ENCODE measurements around the gene BCKDK.

BCKDK gene

DNA sequence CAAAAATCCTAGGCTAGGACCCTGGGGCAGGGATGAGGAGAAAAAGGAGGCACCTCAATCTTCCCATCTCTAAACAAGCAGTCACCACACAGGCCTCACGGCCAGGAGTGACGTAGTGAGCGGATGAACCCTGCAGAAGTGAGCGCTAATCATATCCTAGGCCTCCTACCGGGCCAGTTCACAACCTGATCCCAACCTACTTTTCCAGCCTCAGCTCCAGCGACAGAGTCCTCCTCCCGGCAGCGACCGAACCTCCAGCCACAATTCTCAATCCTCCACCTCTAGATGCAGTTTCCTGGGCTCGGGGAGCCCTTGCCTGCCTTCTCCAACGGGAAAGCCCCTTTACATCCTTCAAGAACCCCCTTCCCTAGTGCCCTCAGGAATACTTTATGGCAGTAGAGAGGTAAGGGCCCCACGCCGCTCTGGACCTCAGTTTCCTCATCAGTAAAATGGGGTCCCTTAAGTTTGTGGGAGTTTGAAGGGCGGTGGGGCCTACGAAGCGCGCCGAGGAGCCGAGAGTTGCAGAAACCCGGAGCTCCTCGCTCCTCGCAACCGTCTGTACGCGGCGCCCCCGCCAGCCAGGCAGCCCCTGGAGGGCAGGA lies 35.5 kb upstream of the BCKDK start:
- H3K36me3 ChIP-seq (ENCODE audit: insufficient read depth): no peaks in the 10 kb centered on the region; the same call in 1 of the 2 replicates
- H3K27me3 ChIP-seq (ENCODE audit: insufficient read depth, low read depth): no peaks in the 10 kb centered on the region
- H2AFZ ChIP-seq (ENCODE audit: low read depth): peak overlapping the region; percentile 90
- H3K4me1 ChIP-seq (ENCODE audit: low read depth, poor library complexity, severe bottlenecking): peaks cover 25% of the 10 kb centered on the region
- peak overlapping the region; percentile 81 for H3K9ac ChIP-seq
- no peak overlapping the region for H3K4me3 ChIP-seq (IDR thresholded peaks at IDR 0.05; ENCODE audit: insufficient read depth, low read depth, low read length)
- TF ChIP-seq, protein P1, sequence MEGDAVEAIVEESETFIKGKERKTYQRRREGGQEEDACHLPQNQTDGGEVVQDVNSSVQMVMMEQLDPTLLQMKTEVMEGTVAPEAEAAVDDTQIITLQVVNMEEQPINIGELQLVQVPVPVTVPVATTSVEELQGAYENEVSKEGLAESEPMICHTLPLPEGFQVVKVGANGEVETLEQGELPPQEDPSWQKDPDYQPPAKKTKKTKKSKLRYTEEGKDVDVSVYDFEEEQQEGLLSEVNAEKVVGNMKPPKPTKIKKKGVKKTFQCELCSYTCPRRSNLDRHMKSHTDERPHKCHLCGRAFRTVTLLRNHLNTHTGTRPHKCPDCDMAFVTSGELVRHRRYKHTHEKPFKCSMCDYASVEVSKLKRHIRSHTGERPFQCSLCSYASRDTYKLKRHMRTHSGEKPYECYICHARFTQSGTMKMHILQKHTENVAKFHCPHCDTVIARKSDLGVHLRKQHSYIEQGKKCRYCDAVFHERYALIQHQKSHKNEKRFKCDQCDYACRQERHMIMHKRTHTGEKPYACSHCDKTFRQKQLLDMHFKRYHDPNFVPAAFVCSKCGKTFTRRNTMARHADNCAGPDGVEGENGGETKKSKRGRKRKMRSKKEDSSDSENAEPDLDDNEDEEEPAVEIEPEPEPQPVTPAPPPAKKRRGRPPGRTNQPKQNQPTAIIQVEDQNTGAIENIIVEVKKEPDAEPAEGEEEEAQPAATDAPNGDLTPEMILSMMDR (conservative IDR thresholded peaks at IDR 0.05; ENCODE audit: low read depth, low read length): no peak
- no peaks in the 10 kb centered on the region for H4K20me1 ChIP-seq (ENCODE audit: insufficient read depth)
- peak overlapping the region; percentile 75 for H3K4me2 ChIP-seq
- H3K27ac ChIP-seq: peak overlapping the region; percentile 70
- H3K79me2 ChIP-seq (ENCODE audit: insufficient read depth, low read depth): peaks cover 73% of the 10 kb centered on the region

DNA sequence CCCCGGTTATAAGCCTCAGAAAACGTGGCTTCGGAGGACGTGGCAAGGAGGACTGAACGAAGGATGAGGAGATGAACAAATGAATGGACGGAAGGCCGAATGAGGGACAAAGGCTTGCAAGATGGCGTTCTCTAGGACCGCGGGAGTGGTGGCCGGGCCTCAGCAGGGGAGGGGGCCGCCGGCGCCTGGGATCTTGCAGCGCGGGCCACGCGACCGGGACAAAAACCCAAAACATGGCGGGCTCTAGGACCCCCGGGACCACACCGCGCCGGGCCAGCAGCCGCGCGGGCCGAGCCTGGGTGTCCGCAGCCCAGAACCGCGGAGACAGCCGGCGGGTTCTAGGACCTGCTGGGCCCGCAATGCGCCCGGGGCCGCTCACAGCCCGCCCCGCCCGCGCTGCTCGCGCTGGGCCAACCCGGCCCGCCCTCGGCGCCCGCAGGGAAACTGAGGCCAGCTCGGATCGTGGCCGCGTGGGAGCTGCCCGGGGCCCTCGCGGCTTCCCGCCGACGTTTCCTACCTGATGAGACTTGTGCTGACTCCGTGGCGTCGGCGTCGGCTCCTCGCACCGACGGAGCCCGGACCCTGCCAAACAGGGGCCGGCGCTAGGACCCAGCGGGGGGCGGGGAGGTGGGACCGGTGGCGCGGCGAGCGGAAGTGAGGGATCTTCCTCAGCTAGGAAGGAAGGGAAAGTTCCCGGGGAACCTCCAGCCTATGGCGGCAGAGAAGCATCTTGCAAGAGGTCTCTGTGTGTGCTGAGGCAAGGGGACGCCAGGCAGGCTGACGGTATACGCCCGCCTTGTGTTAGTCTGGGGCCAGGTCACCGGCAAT lies 34.8 kb upstream of the BCKDK start:
- peaks cover 25% of the 10 kb centered on the region for H3K4me1 ChIP-seq (ENCODE audit: low read depth, poor library complexity, severe bottlenecking)
- H3K4me3 ChIP-seq (IDR thresholded peaks at IDR 0.05; ENCODE audit: insufficient read depth, low read depth, low read length): no peak overlapping the region
- peak overlapping the region; percentile 81 for H3K9ac ChIP-seq
- H3K27me3 ChIP-seq (ENCODE audit: insufficient read depth, low read depth): no peaks in the 10 kb centered on the region
- peaks cover 80% of the 10 kb centered on the region for H3K79me2 ChIP-seq (ENCODE audit: insufficient read depth, low read depth)
- peak overlapping the region; percentile 70 for H3K27ac ChIP-seq
- H3K36me3 ChIP-seq (ENCODE audit: insufficient read depth): no peaks in the 10 kb centered on the region; the same call in 1 of the 2 replicates
- H2AFZ ChIP-seq (ENCODE audit: low read depth): peak overlapping the region; percentile 90
- TF ChIP-seq, protein P1 (conservative IDR thresholded peaks at IDR 0.05; ENCODE audit: low read depth, low read length): no peak
- H3K4me2 ChIP-seq: peak overlapping the region; percentile 75
- no peaks in the 10 kb centered on the region for H4K20me1 ChIP-seq (ENCODE audit: insufficient read depth)

DNA sequence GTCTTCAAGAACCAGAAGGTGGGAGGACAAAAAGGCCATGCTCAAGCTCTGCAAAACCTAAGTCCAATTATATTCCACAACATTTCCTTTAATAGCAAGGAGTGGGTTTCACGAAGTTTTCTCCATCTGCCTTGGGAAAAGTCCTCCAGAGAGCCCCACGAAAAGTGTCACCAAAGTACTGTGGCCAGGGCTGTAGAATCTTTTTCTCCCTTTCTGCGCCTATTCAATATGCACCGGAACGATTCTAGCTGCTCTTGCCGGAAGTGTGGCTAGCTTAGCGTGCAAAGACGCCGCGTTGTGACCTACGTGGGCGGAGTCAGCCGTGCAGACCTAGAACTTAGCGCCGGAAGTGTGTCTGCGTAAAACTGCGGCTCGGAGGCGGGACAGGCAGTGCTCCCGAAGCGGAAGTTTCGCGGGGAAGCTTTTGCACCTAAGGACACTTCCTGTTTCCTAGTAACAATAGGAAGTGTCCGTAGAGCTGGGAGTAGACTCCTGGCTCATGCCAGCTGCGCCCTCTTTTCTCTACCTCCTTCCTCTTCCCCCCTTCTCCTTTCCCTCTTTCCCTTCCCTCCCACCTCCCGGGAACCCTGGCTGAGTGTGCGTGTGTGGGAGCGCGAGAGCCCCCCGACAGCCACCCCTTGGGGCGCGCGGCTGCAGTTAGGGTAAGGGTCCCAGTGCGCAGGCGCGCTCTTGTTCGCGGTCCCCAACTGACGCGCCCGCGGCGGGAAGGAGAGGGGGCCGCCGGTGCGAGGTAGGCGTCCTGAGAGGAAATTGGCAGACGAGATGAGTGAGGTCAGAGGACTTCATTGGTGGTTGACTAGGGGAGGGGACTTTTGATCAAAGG lies 34.0 kb upstream of the BCKDK start, which contains the start of the genes ZNF646 and ZNF668:
Gene ZNF646, plus strand, starts transcription at position 453 of the 844 bp plus-strand sequence. CDS start 1,903 bp downstream, outside the sequence.
Gene ZNF668, minus strand, starts transcription at position 271 of the 844 bp plus-strand sequence. CDS start 9,781 bp downstream, outside the sequence.
- Histone ChIP-seq H3K4me1 (ENCODE audit: low read depth, poor library complexity, severe bottlenecking) (peaks cover 25% of the 10 kb centered on the region), H3K79me2 (ENCODE audit: insufficient read depth, low read depth) (peaks cover 75% of the 10 kb centered on the region), H3K36me3 (ENCODE audit: insufficient read depth) (no peaks in the 10 kb centered on the region; the same call in 1 of the 2 replicates), H3K9ac (peak within 1 kb of the TSS; percentile 81), H2AFZ (ENCODE audit: low read depth) (peak within 1 kb of the TSS; percentile 90), H3K4me2 (peak within 1 kb of the TSS; percentile 97), H4K20me1 (ENCODE audit: insufficient read depth) (no peaks in the 10 kb centered on the region), H3K4me3 (IDR thresholded peaks at IDR 0.05; ENCODE audit: insufficient read depth, low read depth, low read length) (peak within 1 kb of the TSS; percentile 34), H3K27me3 (ENCODE audit: insufficient read depth, low read depth) (no peaks in the 10 kb centered on the region), H3K27ac (peak within 1 kb of the TSS; percentile 70)
- TF ChIP-seq, protein P1 (conservative IDR thresholded peaks at IDR 0.05; ENCODE audit: low read depth, low read length): no peak

DNA sequence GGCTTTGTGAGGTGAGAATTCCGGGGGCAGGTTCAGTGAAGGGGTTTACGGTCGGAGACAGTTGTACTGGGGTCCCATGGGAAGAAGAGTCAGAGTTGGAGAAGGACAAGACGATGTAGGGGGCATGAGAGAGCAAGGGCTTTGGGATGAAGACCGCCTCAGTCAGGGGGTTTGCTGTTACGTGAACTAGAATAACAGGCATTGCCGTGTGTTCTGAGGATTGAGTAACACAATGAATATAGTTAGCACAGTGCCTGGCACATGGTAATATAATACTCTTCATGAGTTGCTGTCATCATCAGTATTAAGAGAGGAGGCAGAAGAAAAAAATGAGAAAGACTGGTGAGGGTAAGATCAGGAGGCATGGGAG lies 33.4 kb upstream of the BCKDK start:
- H2AFZ ChIP-seq (ENCODE audit: low read depth): peak overlapping the region; percentile 66
- peak overlapping the region; percentile 70 for H3K27ac ChIP-seq
- peak overlapping the region; percentile 97 for H3K4me2 ChIP-seq
- H4K20me1 ChIP-seq (ENCODE audit: insufficient read depth): no peaks in the 10 kb centered on the region
- no peaks in the 10 kb centered on the region for H3K27me3 ChIP-seq (ENCODE audit: insufficient read depth, low read depth)
- H3K4me3 ChIP-seq (IDR thresholded peaks at IDR 0.05; ENCODE audit: insufficient read depth, low read depth, low read length): peak overlapping the region; percentile 34
- TF ChIP-seq, protein P1 (conservative IDR thresholded peaks at IDR 0.05; ENCODE audit: low read depth, low read length): no peak
- peaks cover 69% of the 10 kb centered on the region for H3K79me2 ChIP-seq (ENCODE audit: insufficient read depth, low read depth)
- H3K9ac ChIP-seq: peak overlapping the region; percentile 81
- no peaks in the 10 kb centered on the region; the same call in 1 of the 2 replicates for H3K36me3 ChIP-seq (ENCODE audit: insufficient read depth)
- peaks cover 25% of the 10 kb centered on the region for H3K4me1 ChIP-seq (ENCODE audit: low read depth, poor library complexity, severe bottlenecking)

Measured in KMS-11 (cell line).